ENCODE measurements around the gene PLCH1. TPM values are rescaled to one million over a fixed set of nuclear protein-coding genes. Genes with fewer than 3 reads are reported as not detected.
A peak's percentile ranks its signal among the peaks of the same experiment; 100 is the strongest.

Gene PLCH1
- total RNA-seq, 1 donor from 2014 or later: 3.1 TPM

DNA sequence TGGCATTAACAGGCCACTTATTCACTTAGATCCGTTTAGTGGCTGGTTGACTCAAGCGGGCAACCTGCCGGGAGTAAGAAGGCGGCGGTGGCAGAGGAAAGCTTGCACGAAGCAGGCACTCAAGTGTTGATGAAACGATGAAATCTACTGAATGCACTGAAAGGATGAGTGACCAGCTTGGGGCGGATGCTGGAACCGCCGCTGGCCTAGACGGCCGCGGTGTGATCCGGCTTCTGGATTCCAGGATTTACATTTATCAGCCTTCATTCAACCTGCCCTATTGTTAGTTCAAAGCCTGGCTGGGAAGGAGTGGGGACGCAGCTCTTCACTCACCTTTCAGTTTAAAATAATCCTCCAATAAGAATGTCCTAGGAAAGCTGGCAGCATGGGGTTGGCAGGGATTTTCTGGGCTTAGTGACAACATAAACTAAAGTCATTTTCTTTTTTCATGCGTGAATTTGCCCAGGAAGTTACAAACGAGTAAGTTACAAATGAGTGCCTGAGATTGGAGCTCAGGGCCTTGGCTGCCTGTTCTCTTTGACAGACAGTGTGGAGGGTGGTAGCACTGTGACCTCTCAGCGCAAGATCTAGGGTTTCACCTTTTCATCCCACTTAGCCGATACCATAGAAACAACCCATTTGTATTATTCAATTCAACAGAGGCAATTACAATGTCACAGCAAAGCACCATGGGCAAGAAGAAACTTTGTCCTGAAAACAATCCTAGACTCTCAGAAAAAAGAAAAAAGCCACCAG is 1.1 kb upstream of the PLCH1 start:
- no peak for DNase-seq (ENCODE audit: low read depth)
- H3K4me3 ChIP-seq (ENCODE audit: low read depth, low read length): peak overlapping the region; percentile 72
- TF ChIP-seq, protein P1, sequence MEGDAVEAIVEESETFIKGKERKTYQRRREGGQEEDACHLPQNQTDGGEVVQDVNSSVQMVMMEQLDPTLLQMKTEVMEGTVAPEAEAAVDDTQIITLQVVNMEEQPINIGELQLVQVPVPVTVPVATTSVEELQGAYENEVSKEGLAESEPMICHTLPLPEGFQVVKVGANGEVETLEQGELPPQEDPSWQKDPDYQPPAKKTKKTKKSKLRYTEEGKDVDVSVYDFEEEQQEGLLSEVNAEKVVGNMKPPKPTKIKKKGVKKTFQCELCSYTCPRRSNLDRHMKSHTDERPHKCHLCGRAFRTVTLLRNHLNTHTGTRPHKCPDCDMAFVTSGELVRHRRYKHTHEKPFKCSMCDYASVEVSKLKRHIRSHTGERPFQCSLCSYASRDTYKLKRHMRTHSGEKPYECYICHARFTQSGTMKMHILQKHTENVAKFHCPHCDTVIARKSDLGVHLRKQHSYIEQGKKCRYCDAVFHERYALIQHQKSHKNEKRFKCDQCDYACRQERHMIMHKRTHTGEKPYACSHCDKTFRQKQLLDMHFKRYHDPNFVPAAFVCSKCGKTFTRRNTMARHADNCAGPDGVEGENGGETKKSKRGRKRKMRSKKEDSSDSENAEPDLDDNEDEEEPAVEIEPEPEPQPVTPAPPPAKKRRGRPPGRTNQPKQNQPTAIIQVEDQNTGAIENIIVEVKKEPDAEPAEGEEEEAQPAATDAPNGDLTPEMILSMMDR (conservative IDR thresholded peaks at IDR 0.05; ENCODE audit: low read depth, low read length): no peak

DNA sequence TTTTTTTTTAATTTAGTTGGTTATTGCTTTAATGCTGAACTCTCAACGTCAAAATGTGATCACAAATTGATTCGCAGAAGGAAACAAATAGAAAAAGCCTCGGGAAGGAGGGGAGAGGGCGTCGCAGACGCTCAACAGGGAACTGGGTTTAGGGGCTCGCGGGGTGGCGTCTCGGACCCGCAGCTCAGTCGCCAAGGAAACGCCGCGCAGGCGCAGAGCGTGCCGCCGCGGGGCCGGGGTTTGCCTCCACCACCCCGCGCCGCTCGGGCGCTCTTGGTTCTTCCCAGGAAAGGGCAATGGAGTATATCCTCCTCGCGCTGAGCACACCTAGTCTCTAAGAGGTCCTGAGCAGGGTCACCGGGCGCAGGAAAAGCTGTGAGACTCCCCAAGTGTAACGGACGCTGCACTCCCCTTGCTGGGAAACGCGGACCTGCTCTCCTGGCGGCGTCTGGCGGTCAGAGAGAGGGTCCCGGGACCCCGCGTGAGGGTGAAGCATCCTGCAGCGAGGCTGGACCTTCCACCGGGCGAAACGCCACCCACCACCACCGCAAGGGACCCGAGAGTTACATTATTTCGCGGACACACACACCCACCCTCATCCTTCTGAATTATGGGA is 753 bp downstream of the PLCH1 start:
- TF ChIP-seq, protein P1 (conservative IDR thresholded peaks at IDR 0.05; ENCODE audit: low read depth, low read length): no peak
- DNase-seq (ENCODE audit: low read depth): no peak
- H3K4me3 ChIP-seq (ENCODE audit: low read depth, low read length): peak overlapping the region; percentile 72

DNA sequence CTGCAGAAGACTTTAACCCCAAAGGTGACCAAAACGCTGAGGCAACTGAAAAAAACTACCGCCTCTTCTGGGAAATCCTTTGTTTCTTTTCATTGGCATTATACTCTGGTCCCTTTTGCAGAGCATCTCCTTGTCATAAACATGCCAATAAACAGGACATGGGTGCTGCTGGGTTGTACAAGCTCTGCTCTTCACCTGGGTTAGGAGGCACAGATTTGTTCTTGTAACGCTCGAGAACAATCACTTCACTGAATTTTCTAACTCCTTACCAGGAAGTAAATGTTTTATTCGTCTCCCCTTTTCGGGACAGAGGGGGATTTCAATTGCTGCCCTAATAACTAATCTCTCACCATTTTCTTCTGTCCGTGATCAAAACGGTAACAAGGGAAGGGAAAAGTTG is 1.3 kb downstream of the PLCH1 start:
- no peak for DNase-seq (ENCODE audit: low read depth)
- TF ChIP-seq, protein P1 (conservative IDR thresholded peaks at IDR 0.05; ENCODE audit: low read depth, low read length): no peak
- H3K4me3 ChIP-seq (ENCODE audit: low read depth, low read length): peak overlapping the region; percentile 72

DNA sequence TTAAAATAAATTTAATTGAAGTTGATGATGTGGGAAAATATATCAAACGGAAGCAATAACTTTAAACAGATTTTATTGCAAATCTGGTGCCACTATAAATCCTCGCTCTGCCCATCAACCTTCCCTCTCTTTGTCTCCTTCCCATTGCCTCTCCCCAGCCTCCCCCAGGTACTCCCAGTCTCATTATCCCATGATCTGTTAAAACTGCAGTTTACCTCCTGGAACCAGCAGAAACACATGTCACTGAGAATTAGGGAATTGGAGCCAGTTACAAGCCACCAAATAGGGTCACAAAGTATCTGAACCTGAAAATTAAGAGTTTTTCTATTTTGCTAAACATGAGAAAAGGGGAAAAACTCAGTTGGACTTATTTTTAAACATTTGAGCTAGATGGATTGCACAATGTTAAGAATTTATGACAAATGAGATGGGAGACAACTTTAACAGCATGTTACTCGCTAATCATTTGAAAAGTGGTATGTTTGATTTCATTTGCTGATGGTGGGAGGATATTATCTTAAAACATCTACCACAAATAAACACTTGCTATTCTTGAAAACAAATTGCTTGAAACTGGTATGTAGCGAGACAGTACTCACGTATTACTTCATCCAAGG is 2.4 kb downstream of the PLCH1 start:
- DNase-seq (ENCODE audit: low read depth): no peak
- TF ChIP-seq, protein P1 (conservative IDR thresholded peaks at IDR 0.05; ENCODE audit: low read depth, low read length): no peak
- no peak overlapping the region for H3K4me3 ChIP-seq (ENCODE audit: low read depth, low read length)

DNA sequence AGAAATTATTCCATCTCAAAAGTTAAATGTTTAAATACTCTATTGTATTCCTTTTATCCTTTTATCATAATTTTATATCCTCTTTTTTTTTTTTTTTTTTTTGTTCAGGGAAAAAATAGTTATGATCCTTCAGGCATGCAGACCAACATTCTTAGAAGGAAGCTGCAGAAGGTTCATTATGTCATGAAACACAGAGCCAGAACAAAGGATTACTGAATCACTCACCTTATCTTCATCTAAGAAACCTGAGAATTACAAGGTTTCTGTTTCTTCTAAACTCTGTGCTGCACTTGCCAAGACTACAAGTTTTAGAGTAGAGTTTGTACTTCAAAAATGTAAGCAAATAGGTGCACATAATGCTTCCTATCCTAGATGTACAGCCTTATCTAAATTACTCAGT is 3.3 kb downstream of the PLCH1 start:
- no peak overlapping the region for H3K4me3 ChIP-seq (ENCODE audit: low read depth, low read length)
- TF ChIP-seq, protein P1 (conservative IDR thresholded peaks at IDR 0.05; ENCODE audit: low read depth, low read length): no peak
- DNase-seq (ENCODE audit: low read depth): no peak

DNA sequence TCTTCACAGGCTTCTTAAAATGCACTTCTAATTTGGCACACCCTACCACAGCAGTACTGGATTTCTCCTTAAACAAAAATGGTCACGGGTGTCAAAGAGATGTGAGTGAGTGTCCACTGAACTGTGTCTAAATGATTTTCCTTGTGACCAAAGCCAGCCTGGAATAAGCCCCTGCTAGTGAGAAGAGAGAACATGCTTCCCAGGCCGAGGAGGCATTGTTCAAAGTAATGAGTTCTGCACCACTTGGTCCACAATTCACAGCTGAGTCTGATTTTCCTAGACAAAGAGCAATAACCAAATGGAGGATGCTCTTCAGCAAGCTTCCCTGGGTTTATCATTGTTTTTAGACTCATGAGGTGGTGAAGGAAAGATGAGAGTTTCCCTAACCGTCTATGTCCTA is 3.8 kb downstream of the PLCH1 start:
- H3K4me3 ChIP-seq (ENCODE audit: low read depth, low read length): no peak overlapping the region
- TF ChIP-seq, protein P1 (conservative IDR thresholded peaks at IDR 0.05; ENCODE audit: low read depth, low read length): no peak
- DNase-seq (ENCODE audit: low read depth): no peak
